Stimulated activated CD4-positive, alpha-beta T cell treated with anti-CD3 and anti-CD28 coated beads, Interleukin-1b, Interleukin-23, amount 100 ng/mL, for 4 hours (primary cell): ENCODE data around the gene FNDC1.
"Not testable (repeated sequence)": the region's sequence is repeated elsewhere in the genome, so short reads cannot be mapped to it uniquely, and the experiment has no call there.

Source experiments
- DNase-seq, 2 donors: peaks; one replicate each; pipeline ENCODE4 v3.0.0-alpha.2; 2020; ENCODE audit warnings: low read depth in 2 of 2

The FNDC1 gene

DNA sequence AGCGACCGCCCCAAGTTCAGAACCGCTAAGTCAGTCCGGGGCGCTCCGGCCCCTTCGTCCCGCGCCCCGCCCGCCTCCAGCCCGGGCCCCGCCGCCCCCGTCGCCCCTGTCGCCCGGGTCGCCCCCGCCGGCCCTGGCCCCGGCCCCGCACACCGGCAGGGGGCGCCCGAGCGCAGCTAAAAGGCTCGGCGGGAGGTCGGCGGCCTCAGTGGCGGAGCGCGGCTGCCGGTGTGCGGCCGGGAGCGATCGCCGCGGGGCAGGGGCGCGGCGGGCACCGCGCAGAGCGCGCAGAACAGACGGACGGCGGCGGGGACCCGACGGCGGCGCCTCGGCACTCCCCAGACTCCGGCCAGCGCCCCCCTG is at the start of gene FNDC1:
FNDC1 (plus strand) TSS at position 208 of the 363 bp plus-strand sequence. CDS start 197 bp downstream, outside the sequence.
- peak in 1 of 2 donors; percentile 39 for DNase-seq

DNA sequence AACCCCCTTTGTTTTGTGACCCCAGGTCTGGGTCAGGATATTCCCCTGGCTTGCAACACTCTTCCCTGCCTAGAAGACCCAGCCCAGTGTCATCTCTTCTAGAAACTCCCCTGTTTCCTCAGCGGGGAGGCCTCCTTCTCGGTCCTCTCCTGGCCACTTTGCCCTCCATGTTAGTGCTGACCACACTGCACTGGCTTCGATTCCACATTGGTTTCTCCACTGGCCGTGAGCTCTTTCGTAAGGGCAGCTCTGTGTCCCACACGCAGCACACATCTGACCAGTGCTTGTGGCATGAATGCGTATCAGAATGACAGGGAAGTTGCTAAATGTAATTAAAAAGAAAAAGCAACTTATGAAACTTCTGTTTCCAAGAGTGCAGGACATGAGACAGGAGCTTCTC is 49.4 kb upstream of the FNDC1 start:
- no peak for DNase-seq

GRCh38 chr6:159121486-159121885 is 47.7 kb upstream of the FNDC1 start:
- no peak for DNase-seq

- DNase-seq, result no peak
Measured at GRCh38 chr6:159122453-159122852, 46.7 kb upstream of the FNDC1 start.

- not testable (repeated sequence) for DNase-seq
Measured at GRCh38 chr6:159123831-159124230, 45.4 kb upstream of the FNDC1 start.

DNA sequence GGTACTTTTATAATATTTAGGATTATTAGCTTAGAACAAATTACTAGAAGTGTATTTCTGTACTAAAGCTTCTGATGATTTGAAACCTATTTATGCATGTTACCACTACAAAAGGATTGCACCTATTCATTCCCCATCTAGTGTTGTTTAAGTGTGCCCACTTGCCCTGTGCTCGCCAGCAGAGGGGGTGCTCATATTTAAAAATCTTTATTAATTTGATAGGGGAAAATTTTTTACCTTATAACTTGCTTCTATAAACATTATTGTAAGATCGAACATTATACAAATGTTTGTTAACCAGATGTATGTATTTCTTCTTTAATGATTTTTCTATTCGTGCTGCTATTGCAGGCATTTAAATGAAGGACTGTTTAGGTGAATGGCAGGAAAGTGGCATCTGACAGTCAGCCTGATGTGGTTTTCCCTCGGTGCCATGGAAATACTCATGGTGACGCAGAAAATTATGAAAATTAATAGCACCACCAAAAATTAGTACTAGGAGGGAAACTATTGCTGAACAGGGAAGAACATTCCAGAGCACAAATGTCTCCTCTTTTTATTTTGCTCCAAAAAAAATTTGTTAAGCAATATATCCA is 44.1 kb upstream of the FNDC1 start:
- no peak for DNase-seq

DNA sequence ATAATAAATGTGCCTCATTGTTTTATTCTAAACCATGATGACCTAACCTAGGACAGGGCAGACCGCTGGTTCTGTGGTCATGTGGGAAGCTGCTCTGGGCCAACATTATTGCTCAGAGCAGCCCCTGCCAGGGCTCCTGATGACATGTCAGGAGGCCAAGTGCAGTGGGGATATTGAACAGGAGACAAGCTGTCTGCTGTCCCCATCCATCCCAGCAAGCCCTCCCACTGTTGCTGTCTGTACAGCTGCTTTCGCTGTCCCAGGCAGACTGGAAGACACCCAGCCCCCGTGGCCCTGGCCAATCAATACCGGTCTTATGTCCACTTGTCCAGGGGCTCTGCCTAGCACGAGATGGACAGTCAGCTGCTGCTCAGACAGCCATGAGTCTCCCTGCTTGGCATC is 43.2 kb upstream of the FNDC1 start:
- DNase-seq, result no peak

GRCh38 chr6:159126590-159126989 is 42.6 kb upstream of the FNDC1 start:
- no peak for DNase-seq

DNA sequence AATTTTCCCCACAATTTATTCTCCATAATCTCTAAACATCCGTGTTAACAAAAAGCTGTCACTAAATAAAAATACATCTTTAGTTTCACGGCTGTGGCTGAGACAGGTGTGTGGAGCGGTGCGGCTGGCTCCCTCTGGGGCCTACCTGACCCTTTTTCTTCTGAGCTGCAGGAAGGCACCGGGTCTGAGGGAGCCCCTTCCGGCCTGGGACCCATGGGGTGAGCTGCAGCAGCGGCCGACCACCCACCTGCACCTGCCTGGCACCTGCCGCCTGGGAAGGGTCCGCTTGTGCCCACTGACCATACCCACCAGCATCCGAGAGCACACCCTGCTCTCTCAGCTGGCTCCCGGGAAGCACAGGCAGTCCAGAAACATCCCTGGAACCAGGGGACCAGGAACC is 41.5 kb upstream of the FNDC1 start:
- no peak for DNase-seq

GRCh38 chr6:159128978-159129377 is 40.2 kb upstream of the FNDC1 start:
- DNase-seq, result no peak

GRCh38 chr6:159130846-159131245 is 38.4 kb upstream of the FNDC1 start:
- no peak for DNase-seq

DNA sequence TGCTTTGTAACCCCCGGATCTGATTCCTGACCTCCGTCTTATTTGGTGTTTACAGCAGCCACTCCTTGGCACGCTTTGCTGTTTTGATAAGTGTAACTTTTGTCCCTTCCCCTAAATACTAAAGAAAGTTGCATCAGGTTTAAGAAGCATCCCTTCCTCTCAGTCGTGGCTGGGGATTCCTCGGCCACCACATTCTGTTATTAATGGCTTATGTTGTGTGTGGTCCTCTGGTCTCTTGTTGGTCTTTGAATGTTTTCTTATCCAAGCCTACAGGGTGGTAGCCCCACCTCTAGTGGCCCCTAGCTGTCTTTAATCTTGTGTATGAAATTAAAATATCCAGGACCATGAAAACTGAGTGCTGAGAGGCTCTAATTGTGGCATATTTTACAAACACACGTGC is 37.5 kb upstream of the FNDC1 start:
- no peak for DNase-seq

DNA sequence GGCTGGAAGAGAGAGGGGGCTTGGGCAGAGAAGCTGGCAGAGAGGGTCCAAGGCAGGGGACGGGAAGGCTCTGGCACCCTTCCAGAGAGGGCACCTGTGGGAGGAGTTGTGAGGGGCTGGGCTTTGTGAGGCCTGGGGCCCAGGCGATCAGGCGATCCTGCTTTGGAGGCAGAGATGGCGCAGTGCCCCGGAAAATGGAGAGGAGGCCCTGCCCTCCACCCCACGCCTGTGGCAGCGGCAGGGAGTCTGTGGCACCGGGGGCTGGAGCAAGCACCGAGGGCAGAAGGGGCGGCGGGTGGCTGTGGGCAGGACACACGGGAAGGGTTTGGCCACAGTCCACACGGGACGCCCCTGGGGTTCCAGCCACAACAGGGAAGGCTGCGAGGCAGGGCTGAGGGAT is 36.5 kb upstream of the FNDC1 start:
- DNase-seq, result no peak

DNA sequence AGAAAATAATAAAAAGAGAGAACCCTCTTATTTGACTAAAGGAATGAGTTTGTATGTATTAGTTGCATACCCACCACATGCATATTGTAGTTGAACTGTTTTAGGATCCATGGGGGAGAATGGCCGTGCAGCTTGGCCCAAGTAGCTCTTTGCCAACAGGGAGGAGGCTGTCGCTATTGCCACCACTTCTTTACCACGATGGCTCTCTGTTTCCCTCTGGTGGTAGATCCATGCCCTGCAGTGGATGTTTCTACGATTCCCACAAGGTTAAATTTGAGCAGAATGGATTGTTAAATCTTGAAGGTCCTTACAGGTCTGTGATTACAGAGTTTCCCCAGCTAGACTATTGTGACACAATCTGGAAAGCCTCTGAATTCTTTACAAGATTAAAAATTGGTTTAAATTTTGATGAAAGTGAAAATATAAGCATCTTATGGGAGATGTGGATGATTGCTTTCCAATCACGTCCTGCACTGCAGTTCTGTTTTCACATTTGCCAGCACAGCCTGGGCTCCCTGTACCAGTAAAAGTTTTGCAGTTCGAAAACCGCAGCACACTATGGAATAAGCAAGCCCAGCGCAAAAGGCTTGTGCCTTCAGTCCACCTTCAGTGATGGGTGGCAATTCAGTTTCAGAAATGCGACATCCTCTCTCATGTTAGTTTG is 34.4 kb upstream of the FNDC1 start:
- peak; percentile 58 to 78 for DNase-seq

DNA sequence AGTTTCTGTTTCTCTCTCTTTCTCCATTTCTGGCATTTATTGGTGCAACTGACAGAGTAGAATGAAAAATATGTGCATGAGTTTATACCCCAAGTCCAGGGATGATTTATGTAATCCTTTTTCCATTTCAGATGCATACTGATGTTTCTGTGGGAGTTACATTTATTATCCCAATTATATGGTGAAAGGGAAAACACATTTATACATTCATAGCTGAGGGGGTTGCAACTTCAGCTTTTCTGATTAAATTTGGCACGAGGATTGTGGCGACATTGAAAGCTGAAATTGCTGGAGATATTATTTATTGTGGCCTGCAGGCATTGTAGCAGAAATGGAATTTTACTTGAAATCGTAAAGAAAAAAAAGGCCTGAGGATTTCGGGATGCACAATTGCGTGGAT is 31.5 kb upstream of the FNDC1 start:
- no peak for DNase-seq

DNA sequence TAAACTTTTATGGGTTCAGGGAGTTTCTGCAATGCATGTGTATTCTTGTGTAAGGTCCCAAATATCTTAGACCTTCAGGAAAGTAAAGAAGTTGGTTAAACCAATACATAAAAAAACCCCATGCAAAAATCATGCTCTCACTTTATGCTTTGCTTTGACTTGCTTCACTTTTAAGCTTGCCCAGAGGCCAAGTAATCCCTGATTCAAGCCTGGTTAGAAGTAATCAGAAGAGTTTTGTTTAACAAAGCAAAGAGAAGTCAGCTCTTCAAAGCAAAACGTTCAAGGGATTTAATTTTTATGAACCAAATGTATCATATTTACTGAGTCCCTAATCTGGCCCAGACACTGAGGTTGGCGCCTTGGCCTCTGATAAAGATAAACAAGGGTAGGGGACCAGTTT is 26.7 kb upstream of the FNDC1 start:
- DNase-seq, result no peak

GRCh38 chr6:159148641-159149040 is 20.6 kb upstream of the FNDC1 start:
- DNase-seq, result no peak

DNA sequence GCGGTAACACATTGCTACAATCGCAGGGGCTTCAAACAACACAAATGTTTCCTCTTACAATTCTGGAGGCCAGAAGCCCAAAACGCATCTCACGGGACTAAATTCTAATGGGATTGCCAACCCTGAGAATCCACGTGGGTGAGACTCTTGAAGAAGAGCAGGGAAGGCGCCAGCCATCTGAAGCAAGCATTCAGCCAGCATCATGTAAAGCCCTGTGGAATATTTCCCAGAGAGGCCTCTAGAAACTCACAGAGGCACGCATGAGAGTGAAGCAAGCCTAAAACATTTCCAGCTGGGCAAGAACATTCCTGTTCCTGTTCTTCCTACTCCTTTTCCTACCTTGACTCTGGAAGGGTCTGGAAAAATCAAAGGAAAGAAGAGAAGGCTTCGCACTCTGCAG is 19.6 kb upstream of the FNDC1 start:
- DNase-seq, result no peak

GRCh38 chr6:159151266-159151855 is 17.8 kb upstream of the FNDC1 start:
- DNase-seq, result peak; percentile 20 to 33

- DNase-seq, result no peak
Measured at GRCh38 chr6:159152041-159152440, 17.2 kb upstream of the FNDC1 start.

DNA sequence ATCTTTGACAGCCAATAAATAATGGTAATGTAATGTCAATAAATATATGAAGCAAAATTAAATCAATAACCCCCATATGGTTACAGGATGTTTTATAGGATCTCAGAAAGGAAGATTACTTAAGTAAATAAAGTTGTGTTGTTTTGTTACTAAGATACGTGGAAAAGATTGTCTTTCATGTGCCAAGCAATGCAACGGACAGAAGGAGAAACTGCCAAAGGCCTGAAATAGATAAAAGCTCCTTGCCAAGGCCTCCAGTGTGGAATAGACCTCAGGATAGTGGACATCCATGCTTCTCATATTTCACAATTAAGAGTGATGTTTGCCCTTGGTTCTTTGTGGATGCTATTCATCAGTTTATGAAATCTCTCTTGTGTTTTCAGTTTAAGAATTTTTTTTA is 16.4 kb upstream of the FNDC1 start:
- DNase-seq, result no peak

GRCh38 chr6:159155679-159156078 is 13.5 kb upstream of the FNDC1 start:
- no peak for DNase-seq

DNA sequence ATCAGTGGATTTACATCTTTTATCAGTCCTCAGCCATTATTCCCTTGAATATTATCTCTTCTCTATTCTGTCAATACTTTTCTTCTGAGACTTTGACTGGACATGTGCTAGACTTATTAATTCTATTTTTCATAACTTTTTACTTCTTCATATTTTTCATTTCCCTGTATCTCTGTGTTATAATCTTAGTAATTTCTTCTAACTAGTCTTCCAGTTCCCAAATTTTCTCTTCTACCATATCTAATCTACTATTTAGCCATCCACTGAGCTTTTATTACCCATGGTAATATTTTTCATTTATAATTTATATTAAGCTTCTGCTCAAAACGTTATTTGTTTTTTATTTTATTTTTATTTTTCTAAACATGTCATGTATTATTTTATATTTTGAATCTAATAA is 13.1 kb upstream of the FNDC1 start:
- no peak for DNase-seq

DNA sequence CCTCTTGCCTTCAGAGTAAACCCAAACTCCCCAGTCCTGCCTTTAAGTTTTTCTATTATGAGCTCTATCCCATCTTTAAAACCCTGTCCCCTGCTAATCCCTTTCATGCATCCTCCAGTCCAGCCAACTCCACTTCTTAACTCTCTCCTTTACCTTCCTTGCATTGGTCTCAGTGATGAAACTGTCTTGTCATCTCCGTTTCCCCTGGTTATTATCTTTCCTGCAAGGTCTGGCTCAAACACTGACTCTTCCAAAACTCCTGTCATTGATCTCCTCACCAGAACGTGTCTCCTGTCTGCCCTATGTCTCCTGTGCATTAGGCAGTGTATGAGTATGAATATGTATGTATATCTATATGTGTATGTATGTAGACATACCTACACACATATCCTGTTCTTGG is 11.8 kb upstream of the FNDC1 start:
- DNase-seq, result no peak
